AG04449 (cell line): ENCODE data around the gene NHERF1.

ENCODE experiments used
- CTCF ChIA-PET: fragments of 350-600 bp; formaldehyde crosslinking; extraction: SDS; loops from one replicate; lab custom pipeline; 2021; ENCODE audit warnings: antibody characterized with exemption; lab: Yijun Ruan, JAX
- POLR2A ChIA-PET: fragments of 400-600, 350-600 bp; formaldehyde crosslinking; extraction: SDS; loops from one replicate; lab custom pipeline; 2020; ENCODE audit warnings: antibody characterized with exemption, inconsistent platforms; lab: Yijun Ruan, JAX
- DNase-seq: peaks from one replicate; pipeline ENCODE4 v3.0.0-alpha.2; 2010; ENCODE audit warnings: low read depth, low spot score
- H3K4me3 ChIP-seq: 2 replicates; pipeline ENCODE4 v1.5.1; 2011; ENCODE audit warnings: low read depth, mild to moderate bottlenecking, control low read depth, low read length
- CTCF ChIP-seq: IDR thresholded peaks from one replicate; pipeline ENCODE4 v1.5.1; 2011; ENCODE audit warnings: mild to moderate bottlenecking, moderate library complexity, low read length, control low read depth, inconsistent platforms; ENCODE audit not compliant: insufficient read depth; ENCODE audit errors: missing control alignments

The NHERF1 gene

GRCh38 chr17:74749279-74750038, 1.0 kb downstream of the NHERF1 start:
- DNase-seq: no peak
- TF ChIP-seq CTCF: no peak
- ChIA-PET POLR2A (interaction anchor here (0.8 to 2.5 kb wide), 3 partner anchors 11 to 24 kb away, joined by 3 to 10 read pairs (median 3); no protein-coding TSS in a partner anchor), CTCF (interaction anchor here (0.7 to 2.4 kb wide), 12 partner anchors 10 to 120 kb away, joined by 3 to 23 read pairs (median 4); partner anchors contain the start of genes NAT9 and RAB37)
- H3K4me3 ChIP-seq: peak overlapping the region; percentile 76

GRCh38 chr17:74750039-74750326, 1.6 kb downstream of the NHERF1 start:
- CTCF ChIA-PET: interaction anchor here (0.8 to 2.4 kb wide), 11 partner anchors 9 to 114 kb away, joined by 3 to 23 read pairs (median 4); partner anchors contain the start of genes NAT9 and RAB37
- no peak for TF ChIP-seq CTCF
- no peak for DNase-seq
- POLR2A ChIA-PET: interaction anchor here (1.0 to 2.5 kb wide), 2 partner anchors 10 to 16 kb away, joined by 3 to 10 read pairs; no protein-coding TSS in a partner anchor
- peak overlapping the region; percentile 76 for H3K4me3 ChIP-seq

- POLR2A ChIA-PET: interaction anchor here (1.0 to 2.5 kb wide), 3 partner anchors 10 to 122 kb away, joined by 3 to 10 read pairs (median 3); partner anchors contain the start of gene FDXR
- no peak for DNase-seq
Measured at GRCh38 chr17:74750327-74751069, 2.1 kb downstream of the NHERF1 start.

GRCh38 chr17:74752415-74752814, 4.0 kb downstream of the NHERF1 start:
- DNase-seq: no peak
- H3K4me3 ChIP-seq: no peak overlapping the region
- ChIA-PET CTCF (interaction anchor here (1.1 to 5.2 kb wide), 3 partner anchors 19 to 110 kb away, joined by 3 to 27 read pairs (median 7); no protein-coding TSS in a partner anchor), POLR2A (no interaction called here)
- no peak for TF ChIP-seq CTCF

More at GRCh38 chr17:74750327-74751069, 2.1 kb downstream of the NHERF1 start:
- peak overlapping the region; percentile 76 for H3K4me3 ChIP-seq
- no peak for TF ChIP-seq CTCF
- CTCF ChIA-PET: interaction anchor here (0.8 to 5.2 kb wide), 10 partner anchors 9 to 113 kb away, joined by 3 to 27 read pairs (median 8); partner anchors contain the start of gene RAB37

GRCh38 chr17:74752822-74753401, 4.5 kb downstream of the NHERF1 start:
- DNase-seq: no peak
- no peak overlapping the region for H3K4me3 ChIP-seq
- no peak for TF ChIP-seq CTCF
- ChIA-PET CTCF (interaction anchor here (1.0 to 5.2 kb wide), 4 partner anchors 9 to 109 kb away, joined by 3 to 27 read pairs (median 5); no protein-coding TSS in a partner anchor), POLR2A (no interaction called here)
